HepG2 (cell line): ENCODE data around the gene COL5A1. TPM values are rescaled to one million over a fixed set of nuclear protein-coding genes. Genes with fewer than 3 reads are reported as not detected.

Experiments used
- BORCS8-MEF2B ChIP-seq: sonication (generic); formaldehyde crosslinking; IDR thresholded peaks from 2 replicates; pipeline ENCODE4 v1.8.0; 2022; ENCODE audit warnings: mild to moderate bottlenecking, missing genetic modification reagents
- CREBL2 ChIP-seq: sonication (generic); formaldehyde crosslinking; IDR thresholded peaks from 2 replicates; pipeline ENCODE4 v1.8.1; 2023; ENCODE audit warnings: missing genetic modification reagents, mild to moderate bottlenecking, borderline replicate concordance
- GZF1 ChIP-seq: sonication (generic); formaldehyde crosslinking; IDR thresholded peaks from 2 replicates; pipeline ENCODE4 v1.5.1; 2020; ENCODE audit warnings: mild to moderate bottlenecking, missing genetic modification reagents
- JARID2 ChIP-seq: sonication (generic); formaldehyde crosslinking; IDR thresholded peaks from 2 replicates; pipeline ENCODE4 v1.8.1; 2023; ENCODE audit warnings: missing genetic modification reagents, inconsistent platforms; ENCODE audit not compliant: insufficient replicate concordance
- MEIS1 ChIP-seq: sonication (generic); formaldehyde crosslinking; IDR thresholded peaks from 2 replicates; pipeline ENCODE4 v1.9.0; 2021; ENCODE audit warnings: mild to moderate bottlenecking, missing genetic modification reagents, moderate library complexity, borderline replicate concordance
- NKX3-1 ChIP-seq: sonication (generic); formaldehyde crosslinking; IDR thresholded peaks from 2 replicates; pipeline ENCODE4 v1.5.0; 2020; ENCODE audit warnings: missing genetic modification reagents
- POLR2AphosphoS5 ChIP-seq: IDR thresholded peaks from 2 replicates; pipeline ENCODE4 v1.6.1; 2012; ENCODE audit warnings: low read depth, low read length
- THRA ChIP-seq: sonication (generic); formaldehyde crosslinking; IDR thresholded peaks from 2 replicates; pipeline ENCODE4 v1.4.0; 2020; ENCODE audit warnings: missing genetic modification reagents, borderline replicate concordance
- ZMYM4 ChIP-seq: sonication (generic); formaldehyde crosslinking; IDR thresholded peaks from 2 replicates; pipeline ENCODE4 v1.8.1; 2023; ENCODE audit warnings: mild to moderate bottlenecking, missing genetic modification reagents
- ZNF430 ChIP-seq: sonication (generic); formaldehyde crosslinking; IDR thresholded peaks from 2 replicates; pipeline ENCODE4 v1.9.0; 2021; ENCODE audit warnings: mild to moderate bottlenecking, missing genetic modification reagents
- ZNF44 ChIP-seq: sonication (generic); formaldehyde crosslinking; IDR thresholded peaks from 2 replicates; pipeline ENCODE4 v1.5.1; 2020; ENCODE audit warnings: mild to moderate bottlenecking, missing genetic modification reagents
- ZNF773 ChIP-seq: sonication (generic); formaldehyde crosslinking; IDR thresholded peaks from 2 replicates; pipeline ENCODE4 v1.4.0; 2020; ENCODE audit warnings: missing genetic modification reagents, borderline replicate concordance
- ZSCAN30 ChIP-seq: sonication (generic); formaldehyde crosslinking; IDR thresholded peaks from 2 replicates; pipeline ENCODE4 v1.5.0; 2020; ENCODE audit warnings: mild to moderate bottlenecking, missing genetic modification reagents
- polyA plus RNA-seq, 8 experiments: library from polyadenylated mRNA; depleted of rRNA in 3 of 8; stranded (reverse) in 7 of 8; unstranded in 1 of 8; fragments of >200 nt; fragmentation: Illumina TruSeq in 4 of 8; extraction: Trizol in 4 of 8; gene quantifications; 2 replicates each; pipeline versions ENCODE4 v1.2.1 to v1.2.3, GENCODE V29; 2011 to 2016; ENCODE audit warnings: low read depth in 4 of 8, missing spikeins in 1 of 8, mixed read lengths in 1 of 8; ENCODE audit not compliant: insufficient read depth in 1 of 8
- total RNA-seq, 5 experiments: library from RNA; depleted of rRNA; stranded (reverse); fragments of >200 nt; fragmentation: Illumina TruSeq; extraction: Trizol; gene quantifications; 2 replicates each; pipeline ENCODE4 v1.2.3, GENCODE V29; 2016; ENCODE audit warnings: low read depth in 1 of 5
- TF ChIP-seq, protein P1 (sequence below): IDR thresholded peaks from 2 replicates; pipeline ENCODE4 v1.6.1; 2016; ENCODE audit warnings: mild to moderate bottlenecking
- TF ChIP-seq, protein P2 (sequence below): sonication (generic); formaldehyde crosslinking; IDR thresholded peaks from 2 replicates; pipeline ENCODE4 v1.5.0; 2020; ENCODE audit warnings: mild to moderate bottlenecking, missing genetic modification reagents
- TF ChIP-seq, protein P3 (sequence below): sonication (generic); formaldehyde crosslinking; IDR thresholded peaks from 2 replicates; pipeline ENCODE4 v1.4.0; 2020; ENCODE audit warnings: missing genetic modification reagents
- TF ChIP-seq, protein P4 (sequence below): sonication (generic); formaldehyde crosslinking; IDR thresholded peaks from 2 replicates; pipeline ENCODE4 v1.8.0; 2022; ENCODE audit warnings: mild to moderate bottlenecking, missing genetic modification reagents, moderate library complexity

The COL5A1 gene
- total and polyA plus RNA-seq, 2 of the 13 experiments (the other 11 are each of a cell fraction or from before 2014, with no cell fraction given), result not detected

GRCh38 chr9:134592018-134592818 lies 49.4 kb upstream of the COL5A1 start (continued):
- TF ChIP-seq ZMYM4 (CRISPR knock-in tag) (peak; percentile 36; the same call in 1 of the 2 replicates), ZNF773 (CRISPR knock-in tag) (no peak), CREBL2 (CRISPR knock-in tag) (no peak), NKX3-1 (CRISPR knock-in tag) (no peak), GZF1 (CRISPR knock-in tag) (no peak), JARID2 (CRISPR knock-in tag) (no peak), THRA (CRISPR knock-in tag) (no peak), POLR2AphosphoS5 (no peak), ZSCAN30 (CRISPR knock-in tag) (no peak), MEIS1 (CRISPR knock-in tag) (no peak), ZNF44 (CRISPR knock-in tag) (no peak), ZNF430 (CRISPR knock-in tag) (peak; percentile 37; the same call in 1 of the 2 replicates), BORCS8-MEF2B (CRISPR knock-in tag) (no peak)
- TF ChIP-seq, protein P1, sequence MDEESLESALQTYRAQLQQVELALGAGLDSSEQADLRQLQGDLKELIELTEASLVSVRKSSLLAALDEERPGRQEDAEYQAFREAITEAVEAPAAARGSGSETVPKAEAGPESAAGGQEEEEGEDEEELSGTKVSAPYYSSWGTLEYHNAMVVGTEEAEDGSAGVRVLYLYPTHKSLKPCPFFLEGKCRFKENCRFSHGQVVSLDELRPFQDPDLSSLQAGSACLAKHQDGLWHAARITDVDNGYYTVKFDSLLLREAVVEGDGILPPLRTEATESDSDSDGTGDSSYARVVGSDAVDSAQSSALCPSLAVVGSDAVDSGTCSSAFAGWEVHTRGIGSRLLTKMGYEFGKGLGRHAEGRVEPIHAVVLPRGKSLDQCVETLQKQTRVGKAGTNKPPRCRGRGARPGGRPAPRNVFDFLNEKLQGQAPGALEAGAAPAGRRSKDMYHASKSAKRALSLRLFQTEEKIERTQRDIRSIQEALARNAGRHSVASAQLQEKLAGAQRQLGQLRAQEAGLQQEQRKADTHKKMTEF, result no peak
- TF ChIP-seq, protein P2, sequence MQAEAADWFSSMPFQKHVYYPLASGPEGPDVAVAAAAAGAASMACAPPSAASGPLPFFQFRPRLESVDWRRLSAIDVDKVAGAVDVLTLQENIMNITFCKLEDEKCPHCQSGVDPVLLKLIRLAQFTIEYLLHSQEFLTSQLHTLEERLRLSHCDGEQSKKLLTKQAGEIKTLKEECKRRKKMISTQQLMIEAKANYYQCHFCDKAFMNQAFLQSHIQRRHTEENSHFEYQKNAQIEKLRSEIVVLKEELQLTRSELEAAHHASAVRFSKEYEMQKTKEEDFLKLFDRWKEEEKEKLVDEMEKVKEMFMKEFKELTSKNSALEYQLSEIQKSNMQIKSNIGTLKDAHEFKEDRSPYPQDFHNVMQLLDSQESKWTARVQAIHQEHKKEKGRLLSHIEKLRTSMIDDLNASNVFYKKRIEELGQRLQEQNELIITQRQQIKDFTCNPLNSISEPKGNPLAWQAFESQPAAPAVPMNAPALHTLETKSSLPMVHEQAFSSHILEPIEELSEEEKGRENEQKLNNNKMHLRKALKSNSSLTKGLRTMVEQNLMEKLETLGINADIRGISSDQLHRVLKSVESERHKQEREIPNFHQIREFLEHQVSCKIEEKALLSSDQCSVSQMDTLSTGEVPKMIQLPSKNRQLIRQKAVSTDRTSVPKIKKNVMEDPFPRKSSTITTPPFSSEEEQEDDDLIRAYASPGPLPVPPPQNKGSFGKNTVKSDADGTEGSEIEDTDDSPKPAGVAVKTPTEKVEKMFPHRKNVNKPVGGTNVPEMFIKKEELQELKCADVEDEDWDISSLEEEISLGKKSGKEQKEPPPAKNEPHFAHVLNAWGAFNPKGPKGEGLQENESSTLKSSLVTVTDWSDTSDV, result no peak
- TF ChIP-seq, protein P3, sequence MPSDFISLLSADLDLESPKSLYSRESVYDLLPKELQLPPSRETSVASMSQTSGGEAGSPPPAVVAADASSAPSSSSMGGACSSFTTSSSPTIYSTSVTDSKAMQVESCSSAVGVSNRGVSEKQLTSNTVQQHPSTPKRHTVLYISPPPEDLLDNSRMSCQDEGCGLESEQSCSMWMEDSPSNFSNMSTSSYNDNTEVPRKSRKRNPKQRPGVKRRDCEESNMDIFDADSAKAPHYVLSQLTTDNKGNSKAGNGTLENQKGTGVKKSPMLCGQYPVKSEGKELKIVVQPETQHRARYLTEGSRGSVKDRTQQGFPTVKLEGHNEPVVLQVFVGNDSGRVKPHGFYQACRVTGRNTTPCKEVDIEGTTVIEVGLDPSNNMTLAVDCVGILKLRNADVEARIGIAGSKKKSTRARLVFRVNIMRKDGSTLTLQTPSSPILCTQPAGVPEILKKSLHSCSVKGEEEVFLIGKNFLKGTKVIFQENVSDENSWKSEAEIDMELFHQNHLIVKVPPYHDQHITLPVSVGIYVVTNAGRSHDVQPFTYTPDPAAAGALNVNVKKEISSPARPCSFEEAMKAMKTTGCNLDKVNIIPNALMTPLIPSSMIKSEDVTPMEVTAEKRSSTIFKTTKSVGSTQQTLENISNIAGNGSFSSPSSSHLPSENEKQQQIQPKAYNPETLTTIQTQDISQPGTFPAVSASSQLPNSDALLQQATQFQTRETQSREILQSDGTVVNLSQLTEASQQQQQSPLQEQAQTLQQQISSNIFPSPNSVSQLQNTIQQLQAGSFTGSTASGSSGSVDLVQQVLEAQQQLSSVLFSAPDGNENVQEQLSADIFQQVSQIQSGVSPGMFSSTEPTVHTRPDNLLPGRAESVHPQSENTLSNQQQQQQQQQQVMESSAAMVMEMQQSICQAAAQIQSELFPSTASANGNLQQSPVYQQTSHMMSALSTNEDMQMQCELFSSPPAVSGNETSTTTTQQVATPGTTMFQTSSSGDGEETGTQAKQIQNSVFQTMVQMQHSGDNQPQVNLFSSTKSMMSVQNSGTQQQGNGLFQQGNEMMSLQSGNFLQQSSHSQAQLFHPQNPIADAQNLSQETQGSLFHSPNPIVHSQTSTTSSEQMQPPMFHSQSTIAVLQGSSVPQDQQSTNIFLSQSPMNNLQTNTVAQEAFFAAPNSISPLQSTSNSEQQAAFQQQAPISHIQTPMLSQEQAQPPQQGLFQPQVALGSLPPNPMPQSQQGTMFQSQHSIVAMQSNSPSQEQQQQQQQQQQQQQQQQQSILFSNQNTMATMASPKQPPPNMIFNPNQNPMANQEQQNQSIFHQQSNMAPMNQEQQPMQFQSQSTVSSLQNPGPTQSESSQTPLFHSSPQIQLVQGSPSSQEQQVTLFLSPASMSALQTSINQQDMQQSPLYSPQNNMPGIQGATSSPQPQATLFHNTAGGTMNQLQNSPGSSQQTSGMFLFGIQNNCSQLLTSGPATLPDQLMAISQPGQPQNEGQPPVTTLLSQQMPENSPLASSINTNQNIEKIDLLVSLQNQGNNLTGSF, result no peak
- TF ChIP-seq, protein P4, sequence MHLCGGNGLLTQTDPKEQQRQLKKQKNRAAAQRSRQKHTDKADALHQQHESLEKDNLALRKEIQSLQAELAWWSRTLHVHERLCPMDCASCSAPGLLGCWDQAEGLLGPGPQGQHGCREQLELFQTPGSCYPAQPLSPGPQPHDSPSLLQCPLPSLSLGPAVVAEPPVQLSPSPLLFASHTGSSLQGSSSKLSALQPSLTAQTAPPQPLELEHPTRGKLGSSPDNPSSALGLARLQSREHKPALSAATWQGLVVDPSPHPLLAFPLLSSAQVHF (CRISPR knock-in tag), result no peak
